HG03095 (cell line): ENCODE data around the gene SND1.
"Not testable (repeated sequence)": the region's sequence is repeated elsewhere in the genome, so short reads cannot be mapped to it uniquely, and the experiment has no call there.

ENCODE experiments used
- ATAC-seq: cut with Tn5 transposase; IDR thresholded peaks from one replicate; pipeline ENCODE4 v1.9.1; 2021; ENCODE audit warnings: moderate library complexity; ENCODE audit not compliant: unreplicated experiment

SND1 gene

DNA sequence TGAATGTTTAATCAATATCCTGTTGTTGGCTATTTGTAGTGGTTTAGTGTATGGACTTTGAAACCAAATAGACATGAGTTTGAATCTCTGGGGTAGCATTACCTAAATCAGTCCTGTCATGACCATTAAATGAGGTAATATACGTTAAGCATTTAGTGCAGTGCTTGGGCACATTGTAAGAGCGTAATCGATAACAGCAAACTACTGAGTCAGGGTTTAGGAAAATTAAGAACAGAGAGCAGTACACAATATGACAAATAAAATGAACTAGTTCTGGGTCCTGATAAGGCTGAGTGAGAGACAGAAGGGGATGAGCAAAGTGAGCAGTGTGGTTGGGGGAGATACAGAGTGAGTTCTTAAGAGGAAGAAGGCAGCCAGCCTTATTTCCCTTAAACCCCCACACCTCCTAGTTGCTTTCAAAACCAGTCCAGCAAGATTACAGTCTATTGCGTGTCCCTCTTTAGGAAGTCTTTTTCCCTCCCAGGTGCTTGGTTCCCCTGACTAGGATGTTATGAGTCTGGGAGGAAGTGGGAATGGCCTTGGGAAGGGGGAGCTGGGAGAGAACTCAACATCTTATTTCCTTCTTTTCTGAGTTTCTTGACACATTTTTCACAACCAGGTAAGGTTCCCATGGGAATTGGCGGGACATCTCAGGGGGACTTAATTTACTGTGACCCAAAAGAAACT, 171.0 kb downstream of the SND1 start:
- no peak for ATAC-seq

DNA sequence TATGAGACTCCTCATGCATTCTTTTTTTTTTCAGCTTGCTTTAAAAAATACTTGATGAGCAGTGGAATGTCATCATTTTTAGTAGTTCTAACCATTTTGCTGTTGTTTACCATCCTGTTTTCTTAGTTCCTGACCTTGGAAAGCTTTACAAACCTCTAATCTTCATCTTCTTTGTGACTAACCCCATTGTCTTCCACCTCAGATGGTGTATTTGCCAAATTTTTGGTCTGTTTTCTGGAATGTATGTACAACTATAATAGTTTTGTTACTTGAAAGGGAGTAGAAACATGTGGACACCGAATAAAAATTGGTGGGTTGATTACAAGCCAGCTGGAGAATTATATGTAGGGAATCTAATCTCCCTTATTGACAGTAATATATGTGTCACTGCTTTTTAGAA, 172.7 kb downstream of the SND1 start:
- no peak for ATAC-seq

DNA sequence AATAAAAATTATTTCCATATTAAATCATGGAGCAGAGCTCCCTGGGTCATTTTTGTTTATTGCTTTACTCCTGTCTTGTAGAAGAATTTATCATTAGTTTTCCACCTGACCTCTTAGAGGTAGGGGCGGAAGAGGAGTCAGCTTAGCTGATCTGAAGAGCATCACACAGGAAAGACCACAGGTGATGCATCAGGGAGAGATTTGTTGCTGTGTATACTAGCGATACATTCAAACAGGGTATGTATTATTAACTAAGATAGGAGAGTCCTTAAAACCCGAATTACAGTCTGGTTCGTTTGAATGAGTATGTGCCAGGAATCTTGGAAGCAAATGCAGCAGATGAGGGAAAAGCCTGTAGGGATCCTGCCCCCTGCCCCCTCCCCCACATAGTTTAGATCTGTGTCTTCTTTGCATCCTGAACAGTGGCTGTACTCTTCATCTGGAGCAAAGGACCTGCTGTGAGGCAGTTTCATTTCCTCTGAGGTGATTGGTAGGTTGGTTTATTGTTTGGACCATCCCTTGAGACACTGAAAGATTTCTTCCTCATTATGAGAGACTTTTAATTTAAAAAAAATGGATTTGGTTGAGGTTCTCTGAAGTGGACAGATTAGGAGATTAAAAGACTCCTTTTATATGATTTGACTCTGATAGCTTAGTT, 177.0 kb downstream of the SND1 start:
- peak; percentile 66 for ATAC-seq

DNA sequence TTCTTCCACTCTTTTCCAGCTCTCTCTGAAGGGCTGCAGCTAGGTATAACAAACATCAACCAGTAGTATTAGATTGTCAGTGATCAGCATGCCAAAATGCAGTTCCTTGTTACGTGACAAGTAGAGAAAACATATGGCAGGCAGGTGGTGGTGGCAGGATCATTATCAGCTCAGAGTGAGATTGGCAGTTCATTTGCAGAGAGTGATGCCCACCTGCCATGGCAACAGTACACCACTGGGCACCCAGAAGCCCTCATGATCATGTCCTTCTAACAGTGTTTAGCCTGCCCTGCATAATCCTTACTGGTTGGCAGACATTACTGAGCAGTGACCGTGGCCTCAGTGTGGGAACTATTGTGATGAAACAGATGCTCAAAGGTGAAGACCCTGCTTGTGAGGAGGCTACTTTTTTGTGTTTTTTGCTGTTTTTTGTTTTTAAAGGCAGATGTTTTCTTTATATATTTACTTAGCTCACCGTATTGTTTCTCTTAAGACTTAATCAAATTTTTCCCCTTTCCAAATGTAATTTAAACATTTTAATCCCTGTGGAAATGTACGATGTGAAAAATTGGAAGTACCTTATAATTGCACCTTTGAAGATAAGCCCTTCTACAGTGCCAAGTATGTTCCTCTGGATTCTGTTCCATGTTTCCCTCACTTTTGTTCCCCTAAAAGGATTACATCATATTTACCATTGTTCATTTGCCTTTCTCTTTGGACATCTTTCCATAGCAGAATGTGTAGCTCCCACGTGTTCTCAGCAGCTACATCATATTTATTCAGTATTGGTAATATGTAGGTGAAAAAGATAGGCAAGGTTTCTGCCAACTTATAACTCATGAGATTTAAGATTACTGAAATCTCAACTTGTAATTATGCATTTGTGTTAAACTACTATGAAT, 179.6 kb downstream of the SND1 start:
- no peak for ATAC-seq

DNA sequence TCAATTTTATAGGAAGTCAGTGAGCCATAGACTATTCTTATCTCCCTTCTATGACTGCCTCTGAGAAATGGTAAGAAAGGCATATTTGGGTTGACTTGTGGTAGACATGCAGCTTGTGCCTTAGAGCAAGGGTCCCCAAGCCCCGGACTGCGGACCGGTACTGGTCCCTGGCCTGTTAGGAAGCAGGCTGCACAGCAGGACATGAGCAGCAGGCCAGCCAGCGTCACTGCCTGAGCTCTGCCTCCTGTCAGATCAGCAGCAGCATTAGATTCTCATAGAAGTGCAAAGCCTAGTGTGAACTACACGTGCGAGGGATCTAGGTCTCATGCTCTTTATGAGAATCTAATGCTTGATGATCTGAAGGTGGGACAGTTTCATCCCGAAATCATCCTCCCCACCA, 180.6 kb downstream of the SND1 start:
- no peak for ATAC-seq

DNA sequence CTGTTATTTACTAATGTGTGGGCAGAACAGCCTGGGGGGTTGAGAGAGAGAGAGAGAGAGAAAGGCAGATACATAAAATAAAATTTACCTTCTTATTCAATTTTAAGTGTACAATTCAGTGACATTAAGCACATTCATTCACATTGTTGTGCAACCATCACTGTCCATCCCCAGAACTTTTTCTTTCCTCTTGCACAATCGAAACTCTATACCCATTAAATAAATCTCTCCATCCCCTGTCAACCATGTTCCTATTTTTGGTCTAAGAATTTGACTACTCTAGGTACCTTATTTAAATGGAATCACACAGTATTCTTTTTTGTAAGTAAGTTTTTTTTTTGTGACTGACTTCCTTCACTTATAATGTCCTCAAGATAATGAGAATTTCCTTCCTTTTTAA, 181.6 kb downstream of the SND1 start:
- no peak for ATAC-seq

DNA sequence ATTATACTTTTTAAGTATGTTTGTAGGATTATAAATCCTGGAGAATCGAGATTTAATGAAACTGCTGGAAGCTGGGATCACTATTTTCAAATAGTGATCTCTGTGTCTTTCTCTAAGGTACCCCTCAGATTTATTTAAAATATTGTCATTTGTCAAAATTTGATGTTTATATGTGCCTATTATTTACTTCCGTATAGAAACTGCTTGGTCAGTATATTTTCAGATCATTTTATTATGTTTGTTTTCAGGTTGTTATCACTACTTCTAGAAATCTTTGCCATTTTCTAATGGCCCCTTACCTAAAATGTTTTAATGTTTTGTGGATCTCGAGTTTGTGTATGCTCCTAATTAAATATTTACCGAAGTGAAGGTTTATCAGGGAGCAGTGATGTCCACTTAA, 183.7 kb downstream of the SND1 start:
- no peak for ATAC-seq

DNA sequence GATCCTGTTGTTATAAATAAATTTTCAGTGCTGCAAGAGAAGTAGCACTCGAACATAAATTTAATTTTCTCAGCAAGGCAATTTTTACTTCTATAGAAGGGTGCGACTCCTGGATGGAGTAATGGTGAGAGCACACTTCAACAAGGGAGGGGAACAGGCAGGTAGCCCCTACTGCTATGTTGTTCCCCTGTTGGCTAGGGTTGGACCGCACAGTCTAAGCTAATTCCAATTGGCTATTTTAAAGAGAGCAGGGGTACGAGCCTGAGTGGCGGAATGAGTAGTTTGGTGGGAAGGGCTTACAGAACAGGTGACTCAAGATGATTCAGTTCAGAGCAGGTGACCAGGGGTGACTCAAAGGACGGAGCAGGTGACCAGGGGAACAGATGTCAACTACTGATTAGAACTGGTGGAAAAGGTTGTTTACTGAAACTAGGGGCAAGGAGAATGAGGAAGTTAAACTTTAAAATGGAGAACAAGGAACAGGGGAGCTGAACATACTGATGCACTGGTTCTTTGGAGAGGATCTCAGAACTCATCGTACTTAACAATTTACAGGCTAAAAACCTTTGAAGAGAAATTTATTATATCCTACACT, 185.9 kb downstream of the SND1 start:
- not testable (repeated sequence) for ATAC-seq

DNA sequence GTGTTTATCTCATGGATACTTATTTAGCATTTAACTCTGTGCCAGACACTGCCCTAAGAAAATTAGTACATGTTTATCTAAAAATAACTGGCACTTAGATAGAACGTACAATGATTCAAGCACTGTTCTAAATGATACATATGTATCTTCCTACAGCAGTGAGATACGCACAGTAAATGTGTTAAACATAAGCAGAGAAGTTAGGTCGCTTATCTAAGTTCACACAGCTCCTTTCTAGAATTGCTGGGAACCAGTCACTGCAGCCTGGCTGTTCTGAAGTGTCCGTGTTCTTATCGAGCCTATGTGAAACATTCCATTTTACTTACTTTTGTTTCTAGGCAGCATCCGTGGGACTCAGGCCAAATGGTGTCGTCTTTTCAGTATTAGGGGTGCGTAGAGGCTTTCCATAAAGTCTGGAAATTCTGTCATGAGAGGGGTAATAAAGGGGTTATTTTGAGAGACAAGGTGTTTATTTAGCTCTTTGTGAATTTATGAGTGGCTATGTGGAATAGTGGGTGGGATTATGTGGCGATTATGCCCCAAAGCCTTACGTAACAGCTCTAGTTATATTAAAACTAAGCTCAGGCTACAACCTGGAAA, 186.9 kb downstream of the SND1 start:
- ATAC-seq = no peak

DNA sequence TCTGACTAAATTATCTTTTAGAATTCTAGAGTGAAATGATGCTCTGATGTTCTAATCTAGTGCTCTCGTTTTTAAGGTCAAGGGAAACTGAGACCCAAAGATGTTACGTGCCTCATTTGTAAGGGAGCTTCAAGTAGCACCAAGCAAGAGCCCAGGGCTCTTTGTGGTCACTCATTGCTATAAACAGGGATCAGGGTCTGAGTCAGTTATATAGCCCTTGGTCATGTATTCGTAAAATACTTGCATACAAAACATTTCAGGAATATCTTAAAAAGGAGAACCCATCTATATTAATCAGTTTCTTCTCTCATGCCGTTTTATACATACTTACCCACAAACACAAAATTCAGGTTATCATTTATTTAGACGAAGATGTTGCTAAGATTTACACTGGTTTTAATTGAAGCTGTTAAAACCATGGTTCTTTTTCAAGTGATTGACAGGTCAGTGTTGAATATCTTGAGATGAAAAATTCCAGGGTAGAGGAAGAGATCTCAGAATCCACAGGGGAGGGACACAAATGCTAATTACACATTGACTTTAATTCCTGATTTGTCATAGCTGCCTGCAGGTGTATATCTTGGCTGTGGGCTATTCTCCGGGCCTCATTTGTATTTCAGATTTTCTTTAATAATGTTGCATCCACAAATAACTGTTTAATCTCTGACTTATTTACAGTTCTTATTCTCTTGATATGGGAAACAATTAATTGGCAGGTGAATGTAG, 188.4 kb downstream of the SND1 start:
- ATAC-seq = no peak

DNA sequence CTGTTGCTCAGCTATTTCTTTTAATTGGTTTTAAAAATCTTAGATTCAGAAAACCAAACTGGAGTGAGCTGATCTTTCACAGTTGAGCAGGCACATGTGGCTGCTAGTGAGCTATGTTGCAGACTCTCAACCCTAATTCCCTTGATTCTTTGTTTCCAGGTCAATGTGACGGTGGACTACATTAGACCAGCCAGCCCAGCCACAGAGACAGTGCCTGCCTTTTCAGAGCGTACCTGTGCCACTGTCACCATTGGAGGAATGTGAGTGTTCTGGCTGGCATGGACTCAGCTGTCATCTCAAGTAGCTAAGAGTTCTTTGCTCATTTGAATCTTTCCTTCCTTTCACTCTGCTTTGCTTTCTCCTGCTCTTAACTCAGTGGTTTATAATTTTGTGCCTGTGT, 192.2 kb downstream of the SND1 start:
- ATAC-seq = no peak

DNA sequence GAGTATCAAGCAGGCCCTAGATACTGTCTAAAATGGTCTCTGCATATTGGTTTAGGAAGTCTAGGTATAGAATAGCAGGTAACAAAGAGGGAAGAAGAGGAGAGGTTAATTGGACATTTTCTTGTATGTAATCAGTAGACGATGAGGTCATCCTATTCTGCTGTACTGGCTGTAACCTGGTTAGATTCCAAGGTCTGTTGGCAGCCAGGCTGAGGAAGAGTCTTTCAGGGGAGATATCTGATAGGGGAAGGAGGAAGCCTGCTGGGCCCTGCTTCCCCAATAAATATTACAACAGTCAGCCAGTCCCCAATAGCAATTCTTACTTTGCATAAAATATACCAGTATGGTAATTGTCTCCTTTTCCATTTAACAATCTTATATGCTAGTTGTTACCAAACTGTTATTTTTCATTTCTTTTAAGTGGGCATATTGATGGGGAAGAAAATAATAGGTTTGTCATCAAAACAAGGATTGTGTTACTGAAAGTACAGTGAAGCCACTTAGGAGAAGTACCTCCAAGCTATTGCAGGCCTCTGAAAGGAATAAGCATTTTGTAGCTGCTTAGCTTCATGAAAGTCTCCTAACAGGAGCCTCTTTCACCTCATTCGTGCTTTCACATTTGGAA, 192.8 kb downstream of the SND1 start:
- ATAC-seq = no peak

DNA sequence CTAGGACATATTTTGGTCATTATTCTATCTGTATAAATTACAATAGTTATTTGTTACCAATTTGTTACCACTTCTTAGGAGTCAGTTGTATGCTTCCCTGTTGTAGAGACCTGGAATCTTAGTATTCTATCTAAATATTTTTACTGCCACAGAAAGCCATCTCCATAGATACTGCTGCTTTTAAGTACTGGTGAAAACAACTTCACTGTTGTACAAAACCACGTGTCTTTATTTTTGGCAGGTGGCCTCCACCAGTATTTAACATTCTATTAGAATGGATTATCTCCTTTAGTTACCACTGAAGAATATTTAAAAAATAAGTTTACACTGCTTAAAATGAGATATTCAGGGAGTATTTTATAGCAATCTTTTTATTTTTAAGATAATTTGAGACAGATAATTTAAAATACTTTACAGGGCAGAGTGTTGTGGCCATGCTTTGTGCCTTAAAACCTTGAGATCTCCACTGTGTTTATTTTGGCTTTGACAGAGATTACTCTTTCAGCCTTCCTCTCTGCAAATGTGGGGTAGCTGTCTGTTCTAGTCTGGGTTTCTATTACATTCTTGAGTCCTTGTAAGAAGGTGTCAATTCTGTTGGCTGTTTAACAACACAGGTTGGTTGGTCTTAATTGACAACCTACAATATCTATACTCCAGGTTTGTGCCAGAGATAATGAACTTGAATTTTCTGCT, 193.7 kb downstream of the SND1 start:
- no peak for ATAC-seq

DNA sequence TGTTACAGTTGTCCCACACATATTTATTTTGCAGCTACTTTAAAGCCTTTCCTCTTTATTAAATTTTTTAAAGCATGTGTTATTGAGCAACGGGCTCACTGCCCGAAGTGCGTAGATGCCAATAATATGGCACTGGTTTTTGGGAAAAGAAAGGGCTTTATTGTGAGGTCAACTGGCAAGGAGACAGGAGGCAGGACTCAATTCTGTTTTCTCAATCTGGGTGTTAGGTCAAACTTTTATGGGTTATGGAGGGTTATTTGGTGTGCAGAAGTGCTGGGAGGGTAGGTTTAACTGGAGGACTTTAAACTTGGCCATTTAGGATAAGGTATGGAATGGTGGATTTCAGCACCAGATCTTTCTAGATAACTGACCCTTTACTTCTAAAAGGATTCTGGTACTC, 195.6 kb downstream of the SND1 start:
- no peak for ATAC-seq

DNA sequence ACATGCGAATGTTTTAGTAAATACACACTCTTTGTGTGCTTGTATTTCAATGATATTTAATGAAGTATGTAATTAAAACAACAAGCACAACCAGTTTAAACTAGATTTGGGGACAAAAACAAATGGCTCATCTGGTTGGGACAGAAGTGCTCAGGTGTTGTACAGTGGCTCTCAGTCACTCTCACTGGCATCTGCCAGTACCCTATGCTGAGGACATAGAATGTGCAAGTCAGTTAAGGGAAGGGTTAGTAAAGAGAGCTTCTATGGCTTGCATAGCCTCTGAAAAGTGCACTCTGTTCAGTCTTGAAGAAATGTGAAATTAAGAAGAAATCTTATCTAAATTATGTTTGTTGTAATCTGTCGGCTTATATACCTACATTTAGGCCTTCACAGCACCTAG, 196.2 kb downstream of the SND1 start:
- ATAC-seq = no peak

DNA sequence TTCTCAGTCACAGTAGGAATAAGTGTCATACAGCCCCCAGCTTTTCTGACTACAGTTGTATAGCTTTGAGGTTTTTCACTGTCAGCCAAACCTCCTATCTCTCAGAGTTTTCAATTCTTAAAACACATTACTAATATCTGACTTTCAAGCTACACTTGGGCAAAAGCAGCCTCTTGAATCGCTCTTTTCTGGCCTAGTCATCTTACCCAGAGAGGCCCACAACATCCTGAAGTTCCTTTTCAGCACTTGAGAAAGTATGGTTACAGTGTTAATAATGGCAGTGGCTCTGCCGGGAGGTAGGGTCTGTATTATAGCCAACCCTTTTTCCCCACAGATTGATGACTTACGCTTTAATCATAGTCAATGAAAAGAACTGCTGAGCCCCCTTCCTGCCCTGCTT, 198.2 kb downstream of the SND1 start:
- ATAC-seq = no peak

DNA sequence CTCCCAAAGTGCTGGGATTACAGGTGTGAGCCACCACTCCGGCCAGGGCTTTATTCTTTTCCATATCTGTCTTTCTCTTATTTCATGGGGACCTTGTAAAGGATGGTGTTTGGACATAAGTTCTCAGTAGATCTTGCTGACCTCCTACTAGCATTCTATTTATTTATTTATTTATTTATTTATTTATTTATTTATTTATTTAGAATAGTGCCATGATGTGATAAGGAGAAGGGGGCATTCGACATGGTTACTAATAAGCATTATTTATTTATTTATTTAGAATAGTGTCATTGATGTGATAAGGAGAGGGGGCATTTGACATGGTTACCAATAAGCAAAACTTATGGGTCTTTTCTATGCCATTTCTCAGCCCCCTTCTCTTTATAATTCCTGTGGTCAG, 202.4 kb downstream of the SND1 start:
- ATAC-seq = no peak

DNA sequence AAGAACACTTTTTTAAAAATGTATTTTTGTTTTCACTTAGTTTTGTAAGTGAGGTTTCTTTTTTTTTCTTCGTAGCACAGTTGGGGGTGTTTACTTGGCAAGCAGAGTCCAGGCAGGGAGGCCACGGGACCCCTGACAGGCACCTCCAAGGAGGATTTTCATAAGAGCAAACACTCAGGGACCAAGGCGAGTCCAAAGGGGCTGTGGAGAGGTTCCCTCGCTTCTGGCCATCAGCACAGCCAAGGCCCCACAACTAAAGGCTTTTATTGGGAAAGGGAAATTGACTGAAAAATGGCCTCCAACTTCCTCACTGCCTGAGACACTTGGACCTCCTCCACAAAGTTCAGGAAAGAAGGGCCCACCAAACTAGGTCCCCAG, 205.5 kb downstream of the SND1 start:
- no peak for ATAC-seq

DNA sequence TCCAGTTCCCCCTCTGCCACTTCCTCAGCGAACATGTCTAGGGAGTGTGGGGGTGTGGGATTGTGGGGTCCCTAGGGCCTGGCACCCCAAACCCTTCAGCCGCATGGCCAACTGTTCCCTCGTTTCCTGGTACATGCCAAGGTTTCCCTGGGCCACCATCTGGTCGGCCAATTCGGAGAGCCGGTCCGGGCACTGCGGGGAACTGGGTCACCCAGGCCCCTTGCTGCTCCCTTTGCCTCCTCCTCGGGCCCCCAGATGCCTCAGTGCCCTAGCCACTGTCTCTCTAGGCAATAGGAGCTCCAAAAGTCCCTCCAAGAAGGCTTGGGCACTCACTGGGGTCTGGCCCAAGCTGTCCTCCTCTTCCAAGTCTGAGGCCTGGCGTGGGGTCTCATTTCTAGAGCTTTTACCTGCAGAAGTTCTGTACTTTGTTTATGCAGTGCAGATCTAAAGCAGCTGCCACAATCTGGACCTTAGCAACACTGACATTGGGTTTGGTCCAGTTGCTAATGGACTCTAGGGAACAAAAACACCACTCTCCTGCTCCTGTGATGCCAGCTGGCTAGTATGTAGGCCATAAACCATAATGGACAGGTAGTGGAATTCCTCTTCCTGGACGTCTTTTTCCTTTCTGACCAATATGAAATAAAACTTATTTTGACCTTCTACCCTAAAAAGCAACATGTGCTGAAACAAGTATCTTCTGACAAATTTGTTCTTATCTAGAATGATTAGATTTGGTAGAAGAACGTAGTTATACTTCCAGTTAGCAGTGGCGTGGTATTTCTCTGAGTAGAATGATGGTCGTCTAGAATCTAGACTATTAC, 206.3 kb downstream of the SND1 start:
- no peak for ATAC-seq
